PC-9 (cell line): ENCODE measurements around the gene TRIP11. TPM values are rescaled to one million over a fixed set of nuclear protein-coding genes. Genes with fewer than 3 reads are reported as not detected.

ENCODE experiments used
- BruUV-seq: library from RNA; stranded (reverse); fragments of 400-500 nt; replicated peaks from 2 replicates; lab custom pipeline; 2021; lab: Mats Ljungman, UMichigan
- CTCF ChIA-PET: fragments of 300-600 bp; sonication (Branson Sonifier 250); formaldehyde crosslinking; loops from one replicate; lab custom pipeline; 2022; ENCODE audit warnings: antibody characterized with exemption; lab: Charles Lee
- POLR2A ChIA-PET: fragments of 300-600 bp; sonication (Branson Sonifier 250); formaldehyde crosslinking; loops from one replicate; lab custom pipeline; 2022; ENCODE audit warnings: antibody characterized with exemption; ENCODE audit not compliant: unreplicated experiment; lab: Charles Lee
- DNase-seq, 2 experiments: peaks; one replicate each; pipeline versions ENCODE4 v3.0.0 to v3.0.0-alpha.2; 2015 to 2022; ENCODE audit warnings: mixed read lengths in 1 of 2
- H2AFZ ChIP-seq: fragments of 200-600 bp; sonication (generic); 2 replicates; pipeline ENCODE4 v1.8.1; 2017; ENCODE audit warnings: antibody characterized with exemption
- H3F3A ChIP-seq: fragments of 200-600 bp; sonication (generic); 2 replicates; pipeline ENCODE4 v1.8.1; 2017; ENCODE audit warnings: antibody characterized with exemption, mild to moderate bottlenecking, low read depth; ENCODE audit not compliant: insufficient read depth
- H3K27ac ChIP-seq: fragments of 200-600 bp; sonication (generic); 2 replicates; pipeline ENCODE4 v1.6.1; 2016; ENCODE audit warnings: mixed run types
- H3K27me3 ChIP-seq: fragments of 200-600 bp; sonication (generic); 2 replicates; pipeline ENCODE4 v1.6.1; 2016; ENCODE audit warnings: low read depth, mixed run types; ENCODE audit not compliant: insufficient read depth
- H3K36me3 ChIP-seq: fragments of 200-600 bp; sonication (generic); 2 replicates; pipeline ENCODE4 v1.6.1; 2016; ENCODE audit warnings: low read depth, mixed run types
- H3K4me1 ChIP-seq: fragments of 200-600 bp; sonication (generic); replicated peaks from 2 replicates; pipeline ENCODE4 v1.6.1; 2016; ENCODE audit warnings: mixed run types; ENCODE audit not compliant: insufficient read depth
- H3K4me2 ChIP-seq: fragments of 200-600 bp; sonication (generic); 2 replicates; pipeline ENCODE4 v1.6.1; 2017; ENCODE audit warnings: mixed run types
- H3K4me3 ChIP-seq: fragments of 200-600 bp; sonication (generic); 2 replicates; pipeline ENCODE4 v1.6.1; 2016; ENCODE audit warnings: mixed run types
- H3K79me2 ChIP-seq: fragments of 200-600 bp; sonication (generic); 2 replicates; pipeline ENCODE4 v1.6.1; 2017; ENCODE audit warnings: low read depth, mixed run types
- H3K9me2 ChIP-seq: fragments of 200-600 bp; sonication (generic); 2 replicates; pipeline ENCODE4 v1.8.1; 2017; ENCODE audit warnings: mild to moderate bottlenecking; ENCODE audit not compliant: insufficient read depth
- H3K9me3 ChIP-seq: fragments of 200-600 bp; sonication (generic); 2 replicates; pipeline ENCODE4 v1.8.1; 2016; ENCODE audit warnings: low read depth; ENCODE audit not compliant: insufficient read depth
- H4K20me1 ChIP-seq: fragments of 200-600 bp; sonication (generic); 2 replicates; pipeline ENCODE4 v1.8.1; 2017; ENCODE audit not compliant: insufficient read depth
- EZH2 ChIP-seq: fragments of 200-600 bp; sonication (generic); IDR thresholded peaks from 2 replicates; pipeline ENCODE4 v1.8.0; 2017; ENCODE audit warnings: antibody characterized with exemption, low read depth
- intact Hi-C: fragments of 100-400 bp; cut with micrococcal nuclease; formaldehyde crosslinking; loops from one replicate; pipeline ENCODE4 v1.10.0; 2022; ENCODE audit not compliant: unreplicated experiment
- total RNA-seq: library from RNA; stranded (reverse); gene quantifications from 2 replicates; pipeline ENCODE4 v1.2.3, GENCODE V29; 2021
- TF ChIP-seq, protein P1 (sequence below): fragments of 200-600 bp; sonication (generic); conservative IDR thresholded peaks from 2 replicates; pipeline ENCODE4 v1.6.1; 2017; ENCODE audit warnings: mixed run types, antibody characterized with exemption, mild to moderate bottlenecking, moderate library complexity

The TRIP11 gene
- total RNA-seq, 1 experiment from 2014 or later = 22.0 TPM

- no peak for DNase-seq
- H3K79me2 ChIP-seq = no peaks in the 10 kb centered on the region
- no TSS peak for BruUV-seq
- H3F3A ChIP-seq = no peaks in the 10 kb centered on the region
- POLR2A ChIA-PET = no interaction called here
- no peaks in the 10 kb centered on the region for H3K36me3 ChIP-seq
- H3K9me3 ChIP-seq = no peaks in the 10 kb centered on the region
- CTCF ChIA-PET = no interaction called here
- no peak overlapping the region for H2AFZ ChIP-seq
- TF ChIP-seq, protein P1, sequence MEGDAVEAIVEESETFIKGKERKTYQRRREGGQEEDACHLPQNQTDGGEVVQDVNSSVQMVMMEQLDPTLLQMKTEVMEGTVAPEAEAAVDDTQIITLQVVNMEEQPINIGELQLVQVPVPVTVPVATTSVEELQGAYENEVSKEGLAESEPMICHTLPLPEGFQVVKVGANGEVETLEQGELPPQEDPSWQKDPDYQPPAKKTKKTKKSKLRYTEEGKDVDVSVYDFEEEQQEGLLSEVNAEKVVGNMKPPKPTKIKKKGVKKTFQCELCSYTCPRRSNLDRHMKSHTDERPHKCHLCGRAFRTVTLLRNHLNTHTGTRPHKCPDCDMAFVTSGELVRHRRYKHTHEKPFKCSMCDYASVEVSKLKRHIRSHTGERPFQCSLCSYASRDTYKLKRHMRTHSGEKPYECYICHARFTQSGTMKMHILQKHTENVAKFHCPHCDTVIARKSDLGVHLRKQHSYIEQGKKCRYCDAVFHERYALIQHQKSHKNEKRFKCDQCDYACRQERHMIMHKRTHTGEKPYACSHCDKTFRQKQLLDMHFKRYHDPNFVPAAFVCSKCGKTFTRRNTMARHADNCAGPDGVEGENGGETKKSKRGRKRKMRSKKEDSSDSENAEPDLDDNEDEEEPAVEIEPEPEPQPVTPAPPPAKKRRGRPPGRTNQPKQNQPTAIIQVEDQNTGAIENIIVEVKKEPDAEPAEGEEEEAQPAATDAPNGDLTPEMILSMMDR = no peak
- no peak for TF ChIP-seq EZH2
- no peak overlapping the region for H3K4me2 ChIP-seq
- H3K27me3 ChIP-seq = no peaks in the 10 kb centered on the region
- no peak overlapping the region for H3K4me3 ChIP-seq
- H3K9me2 ChIP-seq = no peaks in the 10 kb centered on the region
- no peaks in the 10 kb centered on the region for H4K20me1 ChIP-seq
- intact Hi-C loops = no loop called here
- no peaks in the 10 kb centered on the region for H3K4me1 ChIP-seq
- no peak overlapping the region for H3K27ac ChIP-seq
Measured at GRCh38 chr14:91926131-91926890, 113.5 kb downstream of the TRIP11 start.

DNA sequence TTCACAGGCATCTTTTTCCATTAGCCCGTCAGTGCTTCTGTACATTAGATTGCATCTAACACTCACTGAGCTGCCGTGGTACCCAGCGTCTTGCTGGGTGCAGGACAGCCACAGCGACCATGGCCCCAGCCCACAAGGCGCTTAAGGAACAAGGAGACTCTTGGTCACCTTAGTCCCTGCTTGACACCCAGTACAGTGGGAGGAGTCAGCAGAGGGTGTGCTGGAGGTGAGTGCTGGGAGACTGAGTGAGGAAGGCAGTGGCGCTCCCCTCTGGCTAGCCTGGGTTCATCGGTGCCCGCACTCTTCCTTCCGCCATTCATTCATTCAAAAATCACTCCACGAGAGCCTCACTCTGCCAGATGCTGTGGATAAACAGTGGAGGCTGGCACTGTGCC is 114.1 kb downstream of the TRIP11 start:
- no peaks in the 10 kb centered on the region for H3K9me3 ChIP-seq
- H3K27ac ChIP-seq = no peak overlapping the region
- CTCF ChIA-PET = no interaction called here
- no peaks in the 10 kb centered on the region for H3K27me3 ChIP-seq
- H2AFZ ChIP-seq = no peak overlapping the region
- intact Hi-C loops = no loop called here
- H3K36me3 ChIP-seq = no peaks in the 10 kb centered on the region
- no peaks in the 10 kb centered on the region for H3K9me2 ChIP-seq
- no peaks in the 10 kb centered on the region for H3K79me2 ChIP-seq
- no peak for DNase-seq
- no peak overlapping the region for H3K4me2 ChIP-seq
- no peak overlapping the region for H3K4me3 ChIP-seq
- TF ChIP-seq EZH2 = no peak
- TF ChIP-seq, protein P1 = no peak
- H3K4me1 ChIP-seq = no peaks in the 10 kb centered on the region
- H3F3A ChIP-seq = no peaks in the 10 kb centered on the region
- BruUV-seq = no TSS peak
- POLR2A ChIA-PET = no interaction called here
- no peaks in the 10 kb centered on the region for H4K20me1 ChIP-seq

DNA sequence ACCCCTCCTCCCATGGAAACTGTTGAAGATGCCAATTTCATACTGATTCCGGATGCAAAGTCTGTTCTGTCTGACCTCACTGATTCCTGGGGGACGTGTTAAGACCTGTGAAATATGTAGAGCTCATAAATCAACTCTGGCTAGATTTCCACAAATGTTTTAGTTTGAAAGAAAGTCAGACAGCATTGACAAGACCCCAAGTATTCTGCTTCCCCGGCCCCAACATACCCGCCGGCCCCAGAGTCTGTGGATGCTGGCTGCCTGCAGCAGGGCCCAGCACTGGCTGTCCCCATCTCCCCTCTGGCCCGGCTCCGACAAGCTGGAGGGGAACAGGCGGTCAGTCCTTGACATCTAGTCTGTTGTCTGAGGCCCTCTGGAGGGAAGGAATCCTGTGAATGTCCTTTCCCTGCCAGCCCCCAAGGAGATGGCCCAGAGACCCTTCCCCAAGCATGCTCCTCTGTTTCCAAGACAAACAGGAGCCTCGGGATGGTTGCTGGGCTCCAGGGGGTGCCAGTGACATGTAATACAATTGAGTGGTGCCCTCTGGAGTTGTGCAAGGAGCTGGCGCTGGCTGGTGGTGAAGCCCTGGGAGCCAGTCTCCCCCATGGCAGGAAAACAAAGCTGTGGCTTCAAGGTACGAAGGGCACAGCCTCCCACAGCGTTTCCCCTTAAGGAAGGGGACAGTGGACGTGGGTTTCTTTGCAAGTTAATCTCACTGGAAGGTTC is 114.7 kb downstream of the TRIP11 start:
- no peaks in the 10 kb centered on the region for H3K4me1 ChIP-seq
- no peaks in the 10 kb centered on the region for H3K27me3 ChIP-seq
- H4K20me1 ChIP-seq = no peaks in the 10 kb centered on the region
- no peaks in the 10 kb centered on the region for H3F3A ChIP-seq
- H3K9me2 ChIP-seq = no peaks in the 10 kb centered on the region
- no peak overlapping the region for H3K4me3 ChIP-seq
- H3K4me2 ChIP-seq = no peak overlapping the region
- TF ChIP-seq, protein P1 = no peak
- TF ChIP-seq EZH2 = no peak
- H3K9me3 ChIP-seq = no peaks in the 10 kb centered on the region
- POLR2A ChIA-PET = no interaction called here
- H3K27ac ChIP-seq = no peak overlapping the region
- intact Hi-C loops = no loop called here
- H3K36me3 ChIP-seq = no peaks in the 10 kb centered on the region
- H2AFZ ChIP-seq = no peak overlapping the region
- CTCF ChIA-PET = no interaction called here
- BruUV-seq = no TSS peak
- DNase-seq = no peak
- no peaks in the 10 kb centered on the region for H3K79me2 ChIP-seq
